Duodenal mucosa (tissue), 2 donors: ENCODE results near the gene TBC1D1.
A peak's percentile ranks its signal among the peaks of the same experiment; 100 is the strongest.

Source experiments
- H3K27ac ChIP-seq: one replicate; pipeline ENCODE4 v1.7.0; 2013; ENCODE audit warnings: low read depth, low read length
- H3K27me3 ChIP-seq, 2 donors: one replicate each; pipeline ENCODE4 v1.7.0; 2013; ENCODE audit warnings: low read length in 2 of 2, control low read depth in 1 of 2; ENCODE audit not compliant: insufficient read depth in 2 of 2, control insufficient read depth in 1 of 2
- H3K36me3 ChIP-seq, 2 donors: one replicate each; pipeline ENCODE4 v1.7.0; 2013; ENCODE audit warnings: low read length in 2 of 2, control low read depth in 1 of 2; ENCODE audit not compliant: insufficient read depth in 2 of 2, control insufficient read depth in 1 of 2
- H3K4me1 ChIP-seq, 2 donors: one replicate each; pipeline ENCODE4 v1.7.0; 2013; ENCODE audit warnings: low read length in 2 of 2, control low read depth in 1 of 2; ENCODE audit not compliant: insufficient read depth in 2 of 2, control insufficient read depth in 1 of 2
- H3K4me3 ChIP-seq, 2 donors: one replicate each; pipeline ENCODE4 v1.7.0; 2013; ENCODE audit warnings: low read length in 2 of 2, low read depth in 1 of 2
- H3K9ac ChIP-seq, 2 donors: one replicate each; pipeline ENCODE4 v1.7.0; 2013; ENCODE audit warnings: low read length in 2 of 2, low read depth in 1 of 2
- H3K9me3 ChIP-seq, 2 donors: one replicate each; pipeline ENCODE4 v1.7.0; 2013; ENCODE audit warnings: low read length in 2 of 2, control low read depth in 1 of 2; ENCODE audit not compliant: control insufficient read depth in 1 of 2

The TBC1D1 gene

GRCh38 chr4:38155589-38156294, 264.9 kb downstream of the TBC1D1 start:
- H3K4me3 ChIP-seq, result peak overlapping the region in 1 of 2 donors; percentile 27
- no peaks in the 10 kb centered on the region for H3K9me3 ChIP-seq
- no peaks in the 10 kb centered on the region for H3K27me3 ChIP-seq
- H3K27ac ChIP-seq, result peak overlapping the region; percentile 32
- H3K9ac ChIP-seq, result peak overlapping the region in 1 of 2 donors; percentile 50
- H3K4me1 ChIP-seq, result peaks cover 36 to 49% of the 10 kb centered on the region in 2 donors
- no peaks in the 10 kb centered on the region for H3K36me3 ChIP-seq

- H3K36me3 ChIP-seq, result no peaks in the 10 kb centered on the region
- H3K9ac ChIP-seq, result peak overlapping the region in 1 of 2 donors; percentile 34
- no peaks in the 10 kb centered on the region for H3K9me3 ChIP-seq
- no peaks in the 10 kb centered on the region for H3K27me3 ChIP-seq
- H3K4me1 ChIP-seq, result peaks cover 46 to 65% of the 10 kb centered on the region in 2 donors
- no peak overlapping the region for H3K4me3 ChIP-seq
- peak overlapping the region; percentile 13 for H3K27ac ChIP-seq
These were observed 266.7 kb downstream of the TBC1D1 start for GRCh38 chr4:38157592-38157991.

GRCh38 chr4:38160487-38161207, 269.8 kb downstream of the TBC1D1 start:
- Histone ChIP-seq H3K4me1 (peaks cover 32 to 51% of the 10 kb centered on the region in 2 donors), H3K9me3 (peaks cover 3 to 4% of the 10 kb centered on the region in 2 donors), H3K4me3 (no peak overlapping the region), H3K27me3 (no peaks in the 10 kb centered on the region), H3K36me3 (no peaks in the 10 kb centered on the region), H3K9ac (peak overlapping the region; percentile 7 to 35), H3K27ac (peak overlapping the region; percentile 44)

GRCh38 chr4:38161208-38162113, 270.6 kb downstream of the TBC1D1 start:
- Histone ChIP-seq H3K4me1 (peaks cover 30 to 44% of the 10 kb centered on the region in 2 donors), H3K27me3 (no peaks in the 10 kb centered on the region), H3K9me3 (peaks cover 3 to 4% of the 10 kb centered on the region in 2 donors), H3K27ac (no peak overlapping the region), H3K9ac (no peak overlapping the region), H3K4me3 (no peak overlapping the region), H3K36me3 (no peaks in the 10 kb centered on the region)

GRCh38 chr4:38162240-38162784, 271.4 kb downstream of the TBC1D1 start:
- H3K27me3 ChIP-seq, result no peaks in the 10 kb centered on the region
- H3K9ac ChIP-seq, result no peak overlapping the region
- peaks cover 3 to 4% of the 10 kb centered on the region in 2 donors for H3K9me3 ChIP-seq
- peaks cover 25 to 40% of the 10 kb centered on the region in 2 donors for H3K4me1 ChIP-seq
- H3K27ac ChIP-seq, result no peak overlapping the region
- no peaks in the 10 kb centered on the region for H3K36me3 ChIP-seq
- H3K4me3 ChIP-seq, result no peak overlapping the region

GRCh38 chr4:38163216-38164006, 272.5 kb downstream of the TBC1D1 start:
- Histone ChIP-seq H3K9ac (no peak overlapping the region), H3K27me3 (no peaks in the 10 kb centered on the region), H3K9me3 (peaks cover 3 to 4% of the 10 kb centered on the region in 2 donors), H3K4me1 (peaks cover 14 to 30% of the 10 kb centered on the region in 2 donors), H3K4me3 (no peak overlapping the region), H3K36me3 (no peaks in the 10 kb centered on the region), H3K27ac (no peak overlapping the region)

- H3K4me1 ChIP-seq, result peaks cover 13 to 26% of the 10 kb centered on the region in 2 donors
- no peaks in the 10 kb centered on the region for H3K36me3 ChIP-seq
- no peaks in the 10 kb centered on the region for H3K27me3 ChIP-seq
- no peak overlapping the region for H3K27ac ChIP-seq
- peaks cover 3 to 4% of the 10 kb centered on the region in 2 donors for H3K9me3 ChIP-seq
- no peak overlapping the region for H3K9ac ChIP-seq
- H3K4me3 ChIP-seq, result no peak overlapping the region
These were observed 273.5 kb downstream of the TBC1D1 start for GRCh38 chr4:38164346-38164745.

GRCh38 chr4:38166082-38166481, 275.2 kb downstream of the TBC1D1 start:
- no peaks in the 10 kb centered on the region for H3K36me3 ChIP-seq
- peaks cover 6 to 20% of the 10 kb centered on the region in 2 donors for H3K4me1 ChIP-seq
- H3K27me3 ChIP-seq, result no peaks in the 10 kb centered on the region
- no peak overlapping the region for H3K9ac ChIP-seq
- no peak overlapping the region for H3K4me3 ChIP-seq
- H3K27ac ChIP-seq, result no peak overlapping the region
- peaks cover 3 to 4% of the 10 kb centered on the region in 2 donors for H3K9me3 ChIP-seq

GRCh38 chr4:38166768-38167167, 275.9 kb downstream of the TBC1D1 start:
- Histone ChIP-seq H3K9me3 (peaks cover 3 to 4% of the 10 kb centered on the region in 2 donors), H3K27ac (no peak overlapping the region), H3K4me3 (no peak overlapping the region), H3K4me1 (peaks cover 3 to 15% of the 10 kb centered on the region in 2 donors), H3K36me3 (no peaks in the 10 kb centered on the region), H3K27me3 (no peaks in the 10 kb centered on the region), H3K9ac (no peak overlapping the region)
